OCI-LY1 (cell line): ENCODE data around the gene ANKRA2.

Experiments
- H2AFZ ChIP-seq: fragments of 200-600 bp; sonication (generic), shearing (Covaris generic); 2 replicates; pipeline ENCODE4 v1.6.0; 2014; ENCODE audit warnings: antibody characterized with exemption, mild to moderate bottlenecking, low read length
- H3F3A ChIP-seq: fragments of 200-600 bp; sonication (generic), shearing (Covaris generic); 2 replicates; pipeline ENCODE4 v1.6.0; 2014; ENCODE audit warnings: mild to moderate bottlenecking, antibody characterized with exemption, low read length, moderate library complexity; ENCODE audit not compliant: insufficient read depth
- H3K27ac ChIP-seq: fragments of 200-600 bp; sonication (generic); 2 replicates; pipeline ENCODE4 v1.5.1; 2014; ENCODE audit warnings: low read length, mixed run types, mild to moderate bottlenecking, low read depth; ENCODE audit not compliant: poor library complexity, severe bottlenecking
- H3K27me3 ChIP-seq: fragments of 200-600 bp; sonication (generic); 2 replicates; pipeline ENCODE4 v1.6.0; 2014; ENCODE audit warnings: antibody characterized with exemption, mild to moderate bottlenecking, low read length, moderate library complexity; ENCODE audit not compliant: insufficient read depth
- H3K36me3 ChIP-seq: fragments of 200-600 bp; sonication (generic); 2 replicates; pipeline ENCODE4 v1.6.1; 2014; ENCODE audit warnings: mild to moderate bottlenecking, antibody characterized with exemption, low read length, moderate library complexity, mixed read lengths; ENCODE audit not compliant: insufficient read depth
- H3K4me1 ChIP-seq: fragments of 200-600 bp; sonication (generic); 2 replicates; pipeline ENCODE4 v1.5.1; 2014; ENCODE audit warnings: mild to moderate bottlenecking, low read length, moderate library complexity; ENCODE audit not compliant: insufficient read depth, severe bottlenecking
- H3K4me2 ChIP-seq: fragments of 200-600 bp; sonication (generic), shearing (Covaris generic); 2 replicates; pipeline ENCODE4 v1.6.1; 2014; ENCODE audit warnings: low read length
- H3K4me3 ChIP-seq: fragments of 200-600 bp; sonication (generic); 2 replicates; pipeline ENCODE4 v1.5.1; 2014; ENCODE audit warnings: low read length, low read depth, mild to moderate bottlenecking, mixed read lengths; ENCODE audit not compliant: poor library complexity, severe bottlenecking
- H3K79me2 ChIP-seq: fragments of 200-600 bp; shearing (Covaris generic); 2 replicates; pipeline ENCODE4 v1.6.1; 2016; ENCODE audit warnings: mixed run types, low read length, mixed read lengths; ENCODE audit not compliant: insufficient read depth
- H3K9ac ChIP-seq: fragments of 200-600 bp; sonication (generic), shearing (Covaris generic); 2 replicates; pipeline ENCODE4 v1.6.1; 2014; ENCODE audit warnings: mild to moderate bottlenecking, low read length, mixed read lengths
- H3K9me2 ChIP-seq: fragments of 200-600 bp; sonication (generic), shearing (Covaris generic); 2 replicates; pipeline ENCODE4 v1.6.1; 2014; ENCODE audit warnings: low read depth, mild to moderate bottlenecking, low read length, mixed read lengths
- H3K9me3 ChIP-seq: fragments of 200-600 bp; shearing (Covaris generic); 2 replicates; pipeline ENCODE4 v1.6.1; 2014; ENCODE audit warnings: low read length, mixed read lengths
- H4K20me1 ChIP-seq: fragments of 200-600 bp; sonication (generic), shearing (Covaris generic); 2 replicates; pipeline ENCODE4 v1.6.0; 2016; ENCODE audit warnings: mild to moderate bottlenecking, low read length; ENCODE audit not compliant: insufficient read depth
- EZH2 ChIP-seq: fragments of 200-600 bp; sonication (generic), shearing (Covaris generic); IDR thresholded peaks from 2 replicates; pipeline ENCODE4 v1.8.0; 2017; ENCODE audit warnings: borderline replicate concordance, mixed run types, mild to moderate bottlenecking, antibody characterized with exemption, low read length, moderate library complexity, mixed read lengths
- TF ChIP-seq, protein P1 (sequence below): fragments of 200-600 bp; sonication (generic), shearing (Covaris generic); IDR thresholded peaks from 2 replicates; pipeline ENCODE4 v1.5.1; 2017; ENCODE audit warnings: mild to moderate bottlenecking, antibody characterized with exemption, low read length, moderate library complexity, mixed read lengths

ANKRA2 gene

GRCh38 chr5:73542020-73542419 lies 23.4 kb downstream of the ANKRA2 start:
- no peaks in the 10 kb centered on the region for H3K36me3 ChIP-seq
- H4K20me1 ChIP-seq = no peaks in the 10 kb centered on the region
- H3K79me2 ChIP-seq = no peaks in the 10 kb centered on the region
- H3K27me3 ChIP-seq = no peaks in the 10 kb centered on the region
- TF ChIP-seq, protein P1, sequence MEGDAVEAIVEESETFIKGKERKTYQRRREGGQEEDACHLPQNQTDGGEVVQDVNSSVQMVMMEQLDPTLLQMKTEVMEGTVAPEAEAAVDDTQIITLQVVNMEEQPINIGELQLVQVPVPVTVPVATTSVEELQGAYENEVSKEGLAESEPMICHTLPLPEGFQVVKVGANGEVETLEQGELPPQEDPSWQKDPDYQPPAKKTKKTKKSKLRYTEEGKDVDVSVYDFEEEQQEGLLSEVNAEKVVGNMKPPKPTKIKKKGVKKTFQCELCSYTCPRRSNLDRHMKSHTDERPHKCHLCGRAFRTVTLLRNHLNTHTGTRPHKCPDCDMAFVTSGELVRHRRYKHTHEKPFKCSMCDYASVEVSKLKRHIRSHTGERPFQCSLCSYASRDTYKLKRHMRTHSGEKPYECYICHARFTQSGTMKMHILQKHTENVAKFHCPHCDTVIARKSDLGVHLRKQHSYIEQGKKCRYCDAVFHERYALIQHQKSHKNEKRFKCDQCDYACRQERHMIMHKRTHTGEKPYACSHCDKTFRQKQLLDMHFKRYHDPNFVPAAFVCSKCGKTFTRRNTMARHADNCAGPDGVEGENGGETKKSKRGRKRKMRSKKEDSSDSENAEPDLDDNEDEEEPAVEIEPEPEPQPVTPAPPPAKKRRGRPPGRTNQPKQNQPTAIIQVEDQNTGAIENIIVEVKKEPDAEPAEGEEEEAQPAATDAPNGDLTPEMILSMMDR = no peak
- no peak for TF ChIP-seq EZH2
- H3K4me3 ChIP-seq = no peak overlapping the region
- no peak overlapping the region for H3K4me2 ChIP-seq
- no peak overlapping the region for H2AFZ ChIP-seq
- H3F3A ChIP-seq = no peaks in the 10 kb centered on the region
- no peaks in the 10 kb centered on the region for H3K9me2 ChIP-seq
- no peaks in the 10 kb centered on the region for H3K4me1 ChIP-seq
- H3K27ac ChIP-seq = no peak overlapping the region
- no peaks in the 10 kb centered on the region for H3K9me3 ChIP-seq
- H3K9ac ChIP-seq = no peak overlapping the region

DNA sequence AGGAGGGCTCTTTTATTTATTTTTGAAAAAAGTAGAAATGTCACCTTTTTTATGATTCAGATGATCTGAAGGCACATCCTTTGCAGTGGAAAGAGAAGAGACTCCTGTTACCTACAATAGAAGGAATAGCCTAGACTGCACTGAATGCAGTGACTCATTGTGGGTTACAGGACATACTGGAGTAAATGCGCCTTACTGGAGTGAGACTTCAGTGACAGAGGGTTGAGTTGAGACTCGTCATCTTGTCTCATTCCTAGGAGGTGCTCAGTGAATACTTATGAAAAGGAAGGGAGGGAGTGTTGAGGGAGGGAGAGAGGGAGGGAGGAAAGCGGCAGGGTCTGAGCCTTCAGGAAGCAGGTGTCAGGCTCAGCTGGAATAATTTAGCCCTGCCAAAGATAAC lies 25.2 kb downstream of the ANKRA2 start:
- no peak overlapping the region for H3K27ac ChIP-seq
- H3K9me2 ChIP-seq = no peaks in the 10 kb centered on the region
- H3K27me3 ChIP-seq = no peaks in the 10 kb centered on the region
- no peaks in the 10 kb centered on the region for H3F3A ChIP-seq
- TF ChIP-seq, protein P1 = no peak
- no peak for TF ChIP-seq EZH2
- H4K20me1 ChIP-seq = no peaks in the 10 kb centered on the region
- no peak overlapping the region for H3K4me2 ChIP-seq
- H3K4me3 ChIP-seq = no peak overlapping the region
- H3K36me3 ChIP-seq = no peaks in the 10 kb centered on the region
- no peaks in the 10 kb centered on the region for H3K4me1 ChIP-seq
- H3K79me2 ChIP-seq = no peaks in the 10 kb centered on the region
- H3K9me3 ChIP-seq = no peaks in the 10 kb centered on the region
- H3K9ac ChIP-seq = no peak overlapping the region
- H2AFZ ChIP-seq = no peak overlapping the region

DNA sequence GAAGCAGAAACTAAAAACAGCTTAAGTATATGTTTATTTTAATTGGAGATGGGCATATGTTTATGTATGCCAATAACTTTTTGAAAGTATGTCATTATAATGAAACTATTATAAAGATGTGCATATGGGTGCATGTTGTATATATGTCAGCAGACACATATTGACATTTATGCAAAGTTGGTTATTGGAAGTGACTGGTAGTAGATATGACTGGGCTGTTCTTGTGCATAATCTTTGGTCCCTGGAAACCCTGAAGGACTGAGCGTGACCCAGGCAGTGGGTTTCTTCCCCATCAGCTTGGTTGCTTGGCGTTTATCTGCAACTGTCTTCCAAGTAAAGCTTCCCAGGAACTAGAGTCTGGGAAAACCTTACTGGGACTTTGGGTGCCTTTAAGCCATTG lies 25.7 kb downstream of the ANKRA2 start:
- Histone ChIP-seq H3K9me3 (no peaks in the 10 kb centered on the region), H3K4me1 (no peaks in the 10 kb centered on the region), H3K36me3 (no peaks in the 10 kb centered on the region), H3K27ac (no peak overlapping the region), H2AFZ (no peak overlapping the region), H3F3A (no peaks in the 10 kb centered on the region), H4K20me1 (no peaks in the 10 kb centered on the region), H3K9me2 (no peaks in the 10 kb centered on the region), H3K4me3 (no peak overlapping the region), H3K27me3 (no peaks in the 10 kb centered on the region), H3K4me2 (no peak overlapping the region), H3K9ac (no peak overlapping the region), H3K79me2 (no peaks in the 10 kb centered on the region)
- no peak for TF ChIP-seq EZH2
- TF ChIP-seq, protein P1 = no peak
